IPS-20b (cell line): ENCODE data around the gene CUBN.

Experiments
- H3K27ac ChIP-seq: one replicate; pipeline ENCODE4 v1.5.1; 2013; ENCODE audit warnings: low read length
- H3K27me3 ChIP-seq: 2 replicates; pipeline ENCODE4 v1.6.1; 2013; ENCODE audit warnings: mild to moderate bottlenecking, low read length, inconsistent platforms; ENCODE audit not compliant: insufficient read depth
- H3K36me3 ChIP-seq: 2 replicates; pipeline ENCODE4 v1.6.1; 2013; ENCODE audit warnings: low read depth, mild to moderate bottlenecking, inconsistent platforms, low read length, moderate library complexity; ENCODE audit not compliant: insufficient read depth
- H3K4me1 ChIP-seq: 2 replicates; pipeline ENCODE4 v1.6.1; 2013; ENCODE audit warnings: mild to moderate bottlenecking, control low read depth, inconsistent platforms, low read length, moderate library complexity; ENCODE audit not compliant: insufficient read depth
- H3K4me3 ChIP-seq: 2 replicates; pipeline ENCODE4 v1.5.1; 2013; ENCODE audit warnings: mild to moderate bottlenecking, low read length, inconsistent platforms
- H3K9ac ChIP-seq: 2 replicates; pipeline ENCODE4 v1.6.1; 2013; ENCODE audit warnings: low read depth, mild to moderate bottlenecking, inconsistent platforms, low read length, moderate library complexity
- H3K9me3 ChIP-seq: 2 replicates; pipeline ENCODE4 v1.6.1; 2013; ENCODE audit warnings: mild to moderate bottlenecking, low read depth, low read length, inconsistent platforms; ENCODE audit not compliant: insufficient read depth

CUBN gene

GRCh38 chr10:17077346-17077781 lies 52.2 kb downstream of the CUBN start:
- no peak overlapping the region for H3K4me3 ChIP-seq
- no peaks in the 10 kb centered on the region for H3K36me3 ChIP-seq
- H3K27ac ChIP-seq = no peak overlapping the region
- no peaks in the 10 kb centered on the region for H3K9me3 ChIP-seq
- no peak overlapping the region for H3K9ac ChIP-seq
- H3K4me1 ChIP-seq = no peaks in the 10 kb centered on the region
- H3K27me3 ChIP-seq = no peaks in the 10 kb centered on the region

DNA sequence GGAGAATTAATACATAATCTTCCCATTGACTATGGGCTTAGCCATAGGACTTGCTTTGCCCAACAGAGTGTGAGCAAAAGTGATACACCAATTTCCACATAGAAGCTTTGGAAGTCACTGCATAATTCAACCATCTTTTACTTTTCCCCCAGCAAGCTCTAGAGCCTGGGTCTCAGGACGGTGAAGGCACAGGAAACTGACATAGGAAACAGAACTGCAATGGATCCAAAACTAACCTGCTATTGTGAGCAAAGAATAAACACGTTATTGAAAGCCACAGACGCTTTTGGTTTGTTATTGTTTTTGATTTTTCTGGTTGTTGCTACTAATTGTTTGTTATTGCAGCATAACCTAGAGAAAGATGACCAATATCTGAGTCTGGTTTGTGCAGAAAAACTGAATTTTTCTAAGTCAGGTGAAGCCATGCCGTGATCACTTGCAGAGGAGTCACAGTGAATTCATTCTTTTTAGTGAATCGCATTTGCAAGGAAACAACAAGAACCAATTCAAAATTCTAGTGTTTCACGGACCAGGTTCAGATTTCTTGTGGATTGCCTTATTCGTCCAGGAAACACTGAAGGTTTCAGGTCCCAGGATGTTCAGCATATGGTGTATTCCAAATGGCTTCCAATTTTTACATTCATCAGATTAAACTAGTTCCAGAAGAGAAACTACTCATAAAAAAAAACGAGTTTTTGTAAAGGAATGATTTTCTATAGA lies 52.8 kb downstream of the CUBN start:
- Histone ChIP-seq H3K27me3 (no peaks in the 10 kb centered on the region), H3K36me3 (no peaks in the 10 kb centered on the region), H3K9me3 (no peaks in the 10 kb centered on the region), H3K4me3 (no peak overlapping the region), H3K27ac (no peak overlapping the region), H3K9ac (no peak overlapping the region), H3K4me1 (no peaks in the 10 kb centered on the region)

- no peak overlapping the region for H3K4me3 ChIP-seq
- no peak overlapping the region for H3K27ac ChIP-seq
- no peaks in the 10 kb centered on the region for H3K36me3 ChIP-seq
- H3K9ac ChIP-seq = no peak overlapping the region
- no peaks in the 10 kb centered on the region for H3K9me3 ChIP-seq
- H3K4me1 ChIP-seq = no peaks in the 10 kb centered on the region
- H3K27me3 ChIP-seq = no peaks in the 10 kb centered on the region
Measured at GRCh38 chr10:17075533-17076359, 53.9 kb downstream of the CUBN start.

DNA sequence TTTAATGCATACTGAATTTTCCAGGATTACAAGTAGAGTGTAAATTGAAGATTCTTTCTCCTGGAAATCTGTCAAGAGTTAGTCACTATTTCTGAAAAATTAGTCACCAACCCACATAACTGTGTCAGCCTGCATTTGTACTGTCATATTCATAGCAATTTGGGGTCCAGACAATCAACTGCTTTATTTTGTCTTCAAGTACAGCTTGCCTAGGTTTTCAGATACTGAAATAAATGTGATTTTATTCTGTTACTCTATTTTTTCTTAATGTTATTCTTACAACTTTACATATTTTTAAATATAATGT lies 55.1 kb downstream of the CUBN start:
- Histone ChIP-seq H3K4me1 (no peaks in the 10 kb centered on the region), H3K9me3 (no peaks in the 10 kb centered on the region), H3K27ac (no peak overlapping the region), H3K9ac (no peak overlapping the region), H3K4me3 (no peak overlapping the region), H3K27me3 (no peaks in the 10 kb centered on the region), H3K36me3 (no peaks in the 10 kb centered on the region)

GRCh38 chr10:17073725-17074540 lies 55.7 kb downstream of the CUBN start:
- Histone ChIP-seq H3K4me1 (no peaks in the 10 kb centered on the region), H3K9ac (no peak overlapping the region), H3K27me3 (no peaks in the 10 kb centered on the region), H3K36me3 (no peaks in the 10 kb centered on the region), H3K4me3 (no peak overlapping the region), H3K27ac (no peak overlapping the region), H3K9me3 (no peaks in the 10 kb centered on the region)

GRCh38 chr10:17068953-17069352 lies 60.7 kb downstream of the CUBN start:
- Histone ChIP-seq H3K9me3 (no peaks in the 10 kb centered on the region), H3K36me3 (no peaks in the 10 kb centered on the region), H3K27me3 (no peaks in the 10 kb centered on the region), H3K4me1 (peaks cover 5% of the 10 kb centered on the region; the same call in 1 of the 2 replicates), H3K27ac (no peak overlapping the region), H3K4me3 (no peak overlapping the region), H3K9ac (no peak overlapping the region)

DNA sequence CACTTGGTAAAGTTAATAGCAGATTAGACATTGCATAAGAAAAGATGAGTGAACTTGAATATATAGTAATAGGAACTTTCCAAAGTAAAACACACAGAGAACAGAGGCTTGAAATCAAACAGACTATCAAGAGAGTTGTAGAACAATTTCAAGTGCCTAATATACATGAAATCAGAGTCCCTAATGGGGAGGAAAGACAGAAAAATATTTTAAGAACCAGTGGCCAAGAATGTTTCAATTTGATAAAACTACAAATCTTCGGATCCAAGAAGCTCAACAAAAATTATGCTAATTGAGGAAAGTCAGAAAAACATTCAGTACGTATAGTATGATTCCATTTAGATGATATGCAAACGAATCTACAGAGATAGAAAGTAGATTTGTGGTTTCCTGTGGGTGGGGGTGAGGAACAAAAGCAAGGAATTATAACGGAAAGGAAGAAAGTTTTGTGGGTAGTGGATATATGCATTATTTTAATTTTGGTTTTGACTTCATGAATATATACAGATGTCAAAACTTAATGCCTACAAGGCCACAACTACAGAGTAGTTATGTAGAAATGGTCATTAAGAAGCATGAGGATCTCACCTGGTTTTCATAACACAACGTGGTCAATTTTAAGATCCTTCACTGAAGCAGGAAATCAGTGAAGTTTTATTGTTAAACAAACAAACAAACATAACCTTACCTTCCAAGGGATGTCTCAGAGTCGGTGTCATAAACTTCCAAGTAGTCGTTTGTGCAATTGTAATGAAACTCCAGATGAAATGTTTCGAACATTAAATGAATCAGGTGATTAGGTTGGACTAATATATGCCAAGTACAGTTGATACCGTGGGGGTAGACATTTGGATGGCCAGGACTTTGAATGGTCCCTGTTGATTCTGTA lies 62.0 kb downstream of the CUBN start:
- Histone ChIP-seq H3K36me3 (no peaks in the 10 kb centered on the region), H3K4me3 (no peak overlapping the region), H3K9me3 (no peaks in the 10 kb centered on the region), H3K9ac (no peak overlapping the region), H3K27me3 (no peaks in the 10 kb centered on the region), H3K27ac (no peak overlapping the region), H3K4me1 (peaks cover 7% of the 10 kb centered on the region)

GRCh38 chr10:17066807-17067206 lies 62.8 kb downstream of the CUBN start:
- Histone ChIP-seq H3K9me3 (no peaks in the 10 kb centered on the region), H3K36me3 (no peaks in the 10 kb centered on the region), H3K27me3 (no peaks in the 10 kb centered on the region), H3K4me3 (no peak overlapping the region), H3K9ac (no peak overlapping the region), H3K27ac (no peak overlapping the region), H3K4me1 (peaks cover 11% of the 10 kb centered on the region)

DNA sequence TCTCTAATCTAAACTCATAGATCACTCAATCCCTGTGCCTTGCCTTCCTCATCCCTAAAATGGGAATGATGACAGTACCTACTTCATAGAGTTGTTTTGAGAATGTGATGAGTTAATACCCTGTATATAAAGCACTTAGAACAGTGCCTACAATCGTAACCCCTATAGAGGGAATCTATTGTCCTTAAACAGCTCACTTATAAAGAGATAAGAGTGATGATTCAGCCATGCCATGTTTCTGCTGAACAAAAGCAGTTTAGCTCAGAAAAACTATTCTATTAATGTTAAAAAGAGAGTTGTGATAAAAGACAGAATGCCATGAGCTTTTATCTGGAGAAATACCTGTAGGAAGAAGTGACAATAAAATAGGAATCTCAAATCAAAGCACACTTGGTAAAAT lies 63.6 kb downstream of the CUBN start:
- no peaks in the 10 kb centered on the region for H3K9me3 ChIP-seq
- no peaks in the 10 kb centered on the region for H3K36me3 ChIP-seq
- peaks cover 11% of the 10 kb centered on the region for H3K4me1 ChIP-seq
- no peaks in the 10 kb centered on the region for H3K27me3 ChIP-seq
- H3K27ac ChIP-seq = no peak overlapping the region
- no peak overlapping the region for H3K9ac ChIP-seq
- no peak overlapping the region for H3K4me3 ChIP-seq

- Histone ChIP-seq H3K27me3 (no peaks in the 10 kb centered on the region), H3K9me3 (no peaks in the 10 kb centered on the region), H3K36me3 (no peaks in the 10 kb centered on the region), H3K9ac (no peak overlapping the region), H3K4me1 (peaks cover 11% of the 10 kb centered on the region), H3K4me3 (no peak overlapping the region), H3K27ac (no peak overlapping the region)
Measured at GRCh38 chr10:17065273-17065672, 64.3 kb downstream of the CUBN start.

GRCh38 chr10:17064435-17064834 lies 65.2 kb downstream of the CUBN start:
- Histone ChIP-seq H3K27ac (no peak overlapping the region), H3K4me3 (no peak overlapping the region), H3K27me3 (no peaks in the 10 kb centered on the region), H3K9ac (no peak overlapping the region), H3K4me1 (peaks cover 11% of the 10 kb centered on the region), H3K36me3 (no peaks in the 10 kb centered on the region), H3K9me3 (no peaks in the 10 kb centered on the region)
